Middle frontal gyrus (tissue), 1 donor: ENCODE measurements around the gene CRHR2.
"Not testable (repeated sequence)": the region's sequence is repeated elsewhere in the genome, so short reads cannot be mapped to it uniquely, and the experiment has no call there.

Experiments used
- DNase-seq: peaks from one replicate; pipeline ENCODE4 v3.0.0-alpha.2; 2015; ENCODE audit warnings: low spot score; ENCODE audit errors: extremely low spot score

CRHR2 gene

GRCh38 chr7:30682212-30683083 is at the start of gene CRHR2:
Gene CRHR2, minus strand, starts transcription at chr7:30682456. Its CDS starts 176 bp downstream, at chr7:30682280.
- no peak for DNase-seq

- DNase-seq = no peak
Observed at GRCh38 chr7:30731581-30731980, 49.3 kb upstream of the CRHR2 start.

GRCh38 chr7:30730996-30731395 is 48.7 kb upstream of the CRHR2 start:
- no peak for DNase-seq

GRCh38 chr7:30730097-30730496 is 47.8 kb upstream of the CRHR2 start:
- DNase-seq = no peak

DNA sequence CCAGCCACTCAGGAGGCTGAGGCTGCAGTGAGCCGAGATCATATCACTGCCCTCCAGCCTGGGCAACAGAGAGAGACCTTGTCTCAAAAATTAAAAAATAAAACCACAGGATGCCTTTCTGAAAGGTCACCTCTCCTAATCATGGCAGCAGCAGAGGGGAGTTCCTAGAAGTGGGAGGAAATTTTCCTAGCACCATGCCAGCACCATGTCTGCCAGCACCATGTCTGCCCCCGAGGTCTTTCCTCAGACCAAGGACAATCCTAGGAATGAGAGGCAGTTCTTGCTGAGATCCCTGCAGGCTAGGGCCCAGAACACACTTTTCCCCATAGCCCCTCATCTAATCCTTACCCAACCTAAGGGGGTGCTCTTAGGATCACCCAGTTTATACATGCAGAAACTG is 47.4 kb upstream of the CRHR2 start:
- DNase-seq = no peak

DNA sequence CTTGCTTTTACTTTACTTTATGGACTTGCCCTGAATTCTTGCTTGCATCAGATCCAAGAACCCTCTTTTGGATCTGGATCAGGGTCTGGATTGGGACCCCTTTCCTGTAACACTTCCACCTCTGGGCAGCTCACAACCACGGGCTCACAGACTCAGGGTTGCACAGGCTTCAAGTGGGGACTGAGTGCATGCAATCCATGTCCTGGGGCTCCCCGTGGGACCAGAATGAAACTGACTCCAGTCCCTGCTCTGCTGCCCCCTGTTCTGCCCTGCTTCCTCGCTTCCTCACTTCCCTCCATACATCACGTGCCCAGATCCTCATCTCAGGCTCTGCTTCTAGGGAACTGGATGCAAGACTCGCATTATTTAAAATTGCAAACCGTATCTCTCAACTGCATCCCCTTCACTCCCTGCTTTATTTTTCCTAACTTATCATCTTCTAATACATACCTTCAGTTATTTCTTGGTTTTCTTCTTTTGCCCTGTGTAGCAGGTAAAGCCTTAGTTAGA is 46.4 kb upstream of the CRHR2 start:
- DNase-seq = no peak

DNA sequence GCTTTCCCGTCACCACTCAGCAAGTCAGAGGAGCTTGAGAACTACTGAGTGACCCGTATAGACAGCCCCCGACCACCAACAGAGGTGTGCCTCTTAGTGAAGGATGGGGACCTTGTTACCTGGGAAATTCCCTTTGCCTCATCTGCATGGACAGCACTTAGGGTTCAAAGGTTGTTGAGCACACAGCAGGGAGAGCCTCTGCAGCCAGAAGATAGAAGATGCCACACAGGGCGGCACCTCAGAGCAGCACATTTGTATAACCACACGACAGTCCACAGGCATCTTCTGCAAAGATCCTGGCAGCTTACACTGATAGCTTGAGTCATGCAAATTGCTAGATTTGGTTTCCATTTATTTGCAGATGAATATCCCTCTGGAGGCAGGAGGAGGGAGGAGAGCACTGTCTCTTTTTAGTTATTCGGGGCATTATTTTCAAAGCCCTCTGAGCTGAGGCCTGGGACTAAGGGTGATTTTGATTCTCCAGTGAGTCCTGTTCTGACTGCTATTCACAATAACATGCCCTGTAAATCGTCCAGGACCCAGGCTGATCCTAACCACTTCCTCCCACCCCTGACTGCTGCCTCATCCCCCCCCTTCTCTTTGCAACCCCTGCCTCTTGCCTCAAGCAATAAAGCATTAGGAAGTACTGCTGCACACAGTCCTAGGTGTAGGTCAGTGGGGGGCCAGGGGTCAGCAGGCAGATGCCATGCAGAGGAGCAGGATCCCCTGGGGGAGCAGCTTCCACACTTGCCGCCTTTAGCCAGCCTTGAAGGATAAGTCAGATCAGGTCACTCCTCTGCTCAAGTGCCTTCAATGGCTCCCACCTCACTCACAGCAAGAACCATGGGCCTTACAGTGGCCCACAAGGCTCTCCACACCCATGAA is 45.0 kb upstream of the CRHR2 start:
- no peak for DNase-seq

DNA sequence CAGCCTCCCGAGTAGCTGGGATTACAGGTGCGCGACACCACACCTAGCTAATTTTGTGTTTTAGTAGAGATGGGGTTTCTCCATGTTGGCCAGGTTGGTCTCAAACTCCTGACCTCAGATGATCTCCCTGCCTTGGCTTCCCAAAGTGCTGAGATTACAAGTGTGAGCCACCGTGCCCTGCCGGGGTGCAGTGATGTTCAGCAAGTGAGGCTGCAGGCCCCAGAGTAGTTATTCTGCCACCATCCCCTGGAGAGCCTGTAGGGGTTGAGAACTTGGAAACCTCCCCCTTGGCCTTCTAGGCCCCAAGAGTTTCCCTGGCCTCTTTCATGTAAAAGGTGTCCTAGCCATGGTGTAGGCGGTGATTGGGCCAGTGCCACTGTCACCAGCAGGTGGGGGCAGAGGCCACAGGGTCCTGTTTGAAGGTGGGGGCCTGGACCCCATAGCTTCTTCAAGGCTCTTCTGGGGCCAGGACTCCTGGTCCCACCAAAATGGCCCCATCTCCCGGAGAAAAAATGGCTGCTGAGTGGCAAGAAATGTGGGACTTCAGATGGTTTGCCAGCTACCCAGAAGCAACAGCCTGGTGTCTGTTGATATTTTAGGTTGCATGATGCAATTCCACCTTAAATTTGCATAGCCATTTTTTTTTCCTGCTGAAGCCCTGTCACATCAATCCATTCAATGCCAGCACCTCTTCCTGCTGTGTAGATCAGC is 44.2 kb upstream of the CRHR2 start:
- DNase-seq = no peak

GRCh38 chr7:30723776-30724175 is 41.5 kb upstream of the CRHR2 start:
- DNase-seq = no peak

- no peak for DNase-seq
Observed at GRCh38 chr7:30722671-30723070, 40.4 kb upstream of the CRHR2 start.

- no peak for DNase-seq
Observed at GRCh38 chr7:30722187-30722586, 39.9 kb upstream of the CRHR2 start.

- no peak for DNase-seq
Observed at GRCh38 chr7:30721211-30721610, 39.0 kb upstream of the CRHR2 start.

DNA sequence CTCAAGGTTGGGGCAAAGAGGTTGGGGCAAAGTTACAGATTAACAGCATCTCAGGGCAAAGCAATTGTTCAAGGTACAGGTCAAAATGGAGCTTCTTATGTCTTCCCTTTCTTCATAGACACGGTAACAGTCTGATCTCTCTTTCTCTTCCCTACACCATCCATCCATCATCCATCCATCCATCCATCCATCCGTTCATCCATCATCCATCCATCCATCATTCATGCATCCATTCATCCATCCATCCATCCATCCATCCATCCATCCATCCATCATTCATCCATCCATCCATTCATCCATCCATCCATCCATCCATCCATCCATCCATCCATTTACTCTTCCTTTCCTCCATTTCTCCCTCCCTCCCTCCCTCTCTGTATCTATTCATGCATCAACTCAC is 37.2 kb upstream of the CRHR2 start:
- DNase-seq = not testable (repeated sequence)

GRCh38 chr7:30717181-30717580 is 34.9 kb upstream of the CRHR2 start:
- no peak for DNase-seq

- DNase-seq = no peak
Observed at GRCh38 chr7:30714129-30714528, 31.9 kb upstream of the CRHR2 start.

GRCh38 chr7:30713392-30713791 is 31.1 kb upstream of the CRHR2 start:
- DNase-seq = no peak

DNA sequence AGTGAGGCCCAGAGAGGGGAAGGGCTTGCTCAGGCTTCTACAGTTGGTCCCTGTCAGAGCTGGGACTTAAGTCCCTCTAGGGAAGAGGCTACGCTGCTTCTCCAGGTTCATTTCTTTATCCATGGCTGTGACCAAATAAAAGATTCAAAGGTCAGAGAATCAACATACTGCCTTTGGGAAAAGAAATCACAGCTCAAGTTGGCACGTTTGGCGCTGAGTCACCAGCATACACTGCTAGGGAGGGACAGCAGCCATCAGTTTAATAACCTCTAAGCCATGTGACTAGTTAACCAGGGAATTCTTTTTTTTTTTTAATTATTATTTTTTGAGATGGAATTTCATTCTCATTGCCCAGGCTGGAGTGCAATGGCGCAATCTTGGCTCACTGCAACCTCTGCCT is 28.4 kb upstream of the CRHR2 start:
- no peak for DNase-seq

GRCh38 chr7:30709549-30709948 is 27.3 kb upstream of the CRHR2 start:
- no peak for DNase-seq

DNA sequence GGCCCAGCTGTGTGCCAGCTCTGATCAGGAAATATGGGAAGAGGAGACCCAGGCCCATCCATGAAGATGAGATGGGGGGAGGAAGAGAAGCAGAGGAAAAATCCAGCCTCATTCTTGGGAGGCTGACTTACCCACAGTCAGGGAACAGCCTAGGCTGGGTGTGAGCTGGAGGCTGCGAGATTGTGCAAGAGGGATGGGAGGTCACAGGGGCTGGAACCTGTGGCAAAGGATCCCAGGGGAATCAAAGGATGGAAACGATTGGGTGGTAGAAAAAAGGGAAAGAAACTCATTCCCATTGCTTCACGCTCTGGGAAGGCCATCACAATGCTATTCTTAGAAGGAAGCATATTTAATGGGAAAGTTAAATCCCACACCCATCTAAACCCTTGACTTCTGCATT is 26.7 kb upstream of the CRHR2 start:
- DNase-seq = no peak

GRCh38 chr7:30708412-30708811 is 26.2 kb upstream of the CRHR2 start:
- DNase-seq = no peak
